GM15510 (cell line): ENCODE measurements around the gene GALM.

Source experiments
- POLR2A ChIP-seq: IDR thresholded peaks from 3 replicates; pipeline ENCODE4 v1.6.1; 2011; ENCODE audit warnings: borderline replicate concordance; ENCODE audit not compliant: insufficient read length; ENCODE audit errors: extremely low read depth

GALM gene

DNA sequence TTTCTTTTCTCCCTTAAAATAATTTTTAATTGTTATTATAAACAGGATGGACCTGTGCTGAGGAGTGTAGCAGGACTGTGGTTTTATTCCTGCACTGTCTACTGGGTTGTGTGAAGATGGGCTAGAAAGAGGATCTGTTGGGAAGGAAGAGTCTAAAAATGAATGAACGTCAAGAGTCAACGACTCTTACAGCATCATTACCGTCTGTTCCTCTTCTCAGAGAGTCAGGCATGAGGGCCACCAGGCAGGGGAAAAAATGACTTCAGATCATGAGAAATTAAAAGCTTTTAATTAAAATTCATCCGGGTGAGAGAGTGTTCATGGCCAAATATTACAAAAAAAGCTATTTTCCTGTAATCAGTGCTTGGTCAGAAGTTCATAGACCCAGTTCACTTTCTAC, 52.7 kb downstream of the GALM start:
- no peak for TF ChIP-seq POLR2A

DNA sequence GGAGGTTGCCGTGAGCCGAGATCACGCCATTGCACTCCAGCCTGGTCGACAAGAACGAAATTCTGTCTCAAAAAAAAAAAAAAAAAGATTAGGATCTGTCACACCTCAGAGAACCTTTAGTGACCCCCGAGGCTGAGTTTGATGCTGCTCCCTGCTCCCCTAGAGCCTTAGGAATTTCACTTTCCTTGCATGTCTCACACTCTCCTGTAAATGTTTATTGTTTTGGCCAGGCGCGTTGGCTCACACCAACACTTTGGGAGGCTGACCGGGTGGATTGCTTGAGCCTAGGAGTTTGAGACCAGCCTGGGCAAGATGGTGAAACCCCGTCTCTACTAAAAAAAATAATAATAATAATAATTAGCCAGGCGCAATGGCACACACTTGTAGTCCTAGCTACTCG, 53.8 kb downstream of the GALM start:
- no peak for TF ChIP-seq POLR2A

DNA sequence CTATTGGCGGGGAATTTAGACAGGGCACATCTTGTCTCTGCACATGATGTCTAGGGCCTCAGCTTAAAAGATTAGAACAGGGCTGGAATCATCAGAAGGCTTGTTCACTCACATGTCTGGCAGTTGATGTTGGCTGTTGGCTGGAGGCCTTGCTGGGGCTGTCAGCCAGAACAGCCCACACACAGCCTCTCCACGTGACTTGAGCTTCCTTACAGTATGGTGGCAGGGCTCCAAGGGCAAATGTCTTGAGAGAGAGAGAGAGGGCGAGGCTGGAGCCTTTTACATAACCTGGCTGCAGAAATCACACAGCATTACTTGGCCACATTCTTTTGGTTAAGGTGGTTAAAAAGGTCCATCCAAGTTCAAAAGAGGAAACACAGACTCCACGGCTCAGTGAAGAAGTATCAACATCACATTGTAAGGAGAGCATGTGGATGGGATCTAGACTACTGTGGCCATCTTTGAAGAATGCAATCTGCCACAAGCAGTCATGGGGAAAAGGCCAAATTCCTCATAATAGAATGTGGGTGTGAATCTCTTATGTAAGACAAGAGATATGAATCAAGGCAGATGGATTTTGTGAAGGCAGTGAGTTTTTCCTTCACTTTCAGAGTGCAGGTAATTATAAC, 54.8 kb downstream of the GALM start:
- TF ChIP-seq POLR2A = no peak

DNA sequence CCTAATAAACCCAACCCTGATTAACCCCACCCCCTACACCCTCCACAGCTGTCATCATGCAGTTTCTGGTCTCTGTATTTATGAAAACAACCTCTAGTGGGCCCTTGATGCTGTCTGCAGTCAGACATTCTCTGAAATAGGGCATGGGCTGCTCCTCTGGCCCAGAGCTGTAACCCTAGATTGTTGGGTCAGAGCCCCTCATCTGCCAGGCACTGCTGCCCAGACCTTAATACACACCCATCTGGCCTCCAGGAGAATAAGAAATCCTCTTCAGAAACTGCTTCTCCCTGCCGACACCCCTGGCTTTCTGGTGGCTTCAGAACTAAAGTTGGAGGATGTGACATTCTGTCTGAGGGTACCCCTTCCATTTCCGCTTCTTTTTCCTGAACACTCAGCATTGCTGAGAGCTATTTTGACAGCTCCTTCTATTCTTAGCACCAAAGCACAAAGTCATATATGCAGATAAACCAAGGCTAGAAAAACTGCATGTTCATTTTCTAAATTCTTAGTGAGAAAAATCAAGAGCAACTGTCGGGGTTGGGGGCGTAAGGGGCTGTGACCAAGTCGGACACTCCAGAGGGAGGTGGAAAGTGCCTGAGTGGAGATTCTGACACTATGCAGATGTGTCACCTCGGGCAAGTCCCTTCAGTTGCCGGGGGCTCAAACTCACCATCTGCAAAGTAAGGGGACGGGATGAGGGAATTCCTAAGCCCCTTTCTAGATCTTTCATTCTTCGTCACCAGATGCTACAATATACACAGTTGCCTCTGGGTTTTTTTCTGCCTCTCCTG, 56.6 kb downstream of the GALM start:
- no peak for TF ChIP-seq POLR2A

DNA sequence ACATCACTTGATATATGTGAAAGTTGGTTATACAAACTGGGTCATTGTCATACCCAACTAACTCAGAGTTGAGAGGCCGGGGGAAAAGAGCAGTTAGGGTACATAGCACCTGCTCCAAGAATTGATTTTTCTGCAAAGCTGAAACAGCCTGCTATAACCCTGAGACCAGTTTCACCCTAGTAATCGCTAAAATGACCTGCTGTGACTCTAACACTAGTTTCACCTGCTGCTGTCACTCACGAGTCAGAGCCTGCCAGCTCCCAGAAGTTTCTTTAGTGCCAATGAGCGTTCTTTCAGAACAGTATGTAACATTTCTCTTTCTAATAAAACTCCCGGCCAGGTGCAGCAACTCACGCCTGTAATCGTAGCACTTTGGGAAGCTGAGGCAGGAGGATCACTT, 57.3 kb downstream of the GALM start:
- no peak for TF ChIP-seq POLR2A

DNA sequence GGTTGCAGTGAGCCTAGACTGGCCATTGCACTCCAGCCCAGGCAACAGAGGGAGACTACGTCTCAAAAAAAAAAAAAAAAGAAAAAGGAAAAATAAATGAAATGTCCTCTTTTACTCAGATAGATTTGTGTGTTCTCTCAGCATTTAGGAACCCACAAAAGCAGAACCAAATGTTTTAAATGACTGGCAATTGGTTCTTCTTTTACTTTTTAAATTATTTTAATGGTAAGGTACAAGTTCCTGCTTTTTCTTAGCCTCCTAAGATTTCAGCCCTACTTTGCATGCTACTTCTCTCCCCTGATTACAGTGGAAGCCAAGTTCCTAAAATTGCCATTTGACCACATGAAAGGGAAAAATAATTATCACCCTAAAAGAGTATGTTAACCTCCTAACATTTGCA, 61.7 kb downstream of the GALM start:
- TF ChIP-seq POLR2A = no peak

DNA sequence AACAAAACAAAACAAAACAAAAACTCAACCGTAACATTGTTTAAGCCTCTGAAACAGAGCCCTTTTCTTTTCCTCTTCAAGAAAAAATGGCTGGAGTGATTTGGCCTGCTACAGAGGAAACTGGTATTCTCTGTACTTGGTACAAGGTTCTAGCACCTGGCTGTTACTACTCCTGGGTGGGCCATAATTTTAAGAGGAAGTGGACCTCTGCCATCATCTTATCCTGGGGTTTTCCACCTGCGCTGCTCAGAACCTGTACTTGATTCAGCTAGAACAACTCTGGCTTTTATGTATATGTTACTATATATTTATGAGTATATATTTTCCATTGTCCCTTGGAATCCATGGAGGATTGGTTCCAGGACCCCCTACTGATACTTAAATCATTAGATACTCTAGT, 62.8 kb downstream of the GALM start:
- no peak for TF ChIP-seq POLR2A

DNA sequence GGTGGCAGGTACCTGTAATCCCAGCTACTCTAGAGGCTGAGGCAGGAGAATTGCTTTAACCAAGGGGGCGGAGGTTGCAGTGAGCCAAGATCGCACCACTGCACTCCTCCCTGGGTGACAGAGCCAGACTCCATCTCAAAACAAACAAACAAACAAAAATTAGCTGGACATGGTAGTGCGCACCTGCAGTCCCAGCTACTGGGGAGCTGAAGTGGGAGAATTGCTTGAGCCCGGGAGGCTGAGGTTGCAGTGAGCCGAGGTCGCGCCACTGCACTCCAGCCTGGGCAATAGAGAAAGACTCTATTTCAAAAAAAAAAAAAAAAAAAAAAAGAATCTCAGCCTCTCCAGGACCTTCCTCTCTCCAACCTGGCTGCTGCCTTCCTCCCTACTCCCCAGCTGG, 65.2 kb downstream of the GALM start:
- TF ChIP-seq POLR2A = no peak

DNA sequence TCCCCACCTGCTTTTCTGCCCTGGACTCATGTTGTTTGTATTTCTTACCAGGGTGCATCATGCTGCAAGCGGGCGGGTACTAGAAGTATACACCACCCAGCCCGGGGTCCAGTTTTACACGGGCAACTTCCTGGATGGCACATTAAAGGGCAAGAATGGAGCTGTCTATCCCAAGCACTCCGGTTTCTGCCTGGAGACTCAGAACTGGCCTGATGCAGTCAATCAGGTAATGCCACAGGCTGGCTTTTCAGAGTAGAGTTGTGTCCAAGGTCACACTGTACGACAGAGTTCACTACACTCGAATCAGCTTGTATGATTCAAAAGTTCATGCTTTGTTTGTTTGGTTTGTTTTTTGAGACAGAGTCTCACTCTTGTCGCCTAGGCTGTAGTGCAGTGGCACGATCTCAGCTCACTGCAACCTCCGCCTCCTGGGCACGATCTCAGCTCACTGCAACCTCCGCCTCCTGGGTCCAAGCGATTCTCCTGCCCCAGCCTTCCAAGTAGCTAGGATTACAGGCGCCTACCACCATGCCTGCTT, 65.8 kb downstream of the GALM start:
- no peak for TF ChIP-seq POLR2A

DNA sequence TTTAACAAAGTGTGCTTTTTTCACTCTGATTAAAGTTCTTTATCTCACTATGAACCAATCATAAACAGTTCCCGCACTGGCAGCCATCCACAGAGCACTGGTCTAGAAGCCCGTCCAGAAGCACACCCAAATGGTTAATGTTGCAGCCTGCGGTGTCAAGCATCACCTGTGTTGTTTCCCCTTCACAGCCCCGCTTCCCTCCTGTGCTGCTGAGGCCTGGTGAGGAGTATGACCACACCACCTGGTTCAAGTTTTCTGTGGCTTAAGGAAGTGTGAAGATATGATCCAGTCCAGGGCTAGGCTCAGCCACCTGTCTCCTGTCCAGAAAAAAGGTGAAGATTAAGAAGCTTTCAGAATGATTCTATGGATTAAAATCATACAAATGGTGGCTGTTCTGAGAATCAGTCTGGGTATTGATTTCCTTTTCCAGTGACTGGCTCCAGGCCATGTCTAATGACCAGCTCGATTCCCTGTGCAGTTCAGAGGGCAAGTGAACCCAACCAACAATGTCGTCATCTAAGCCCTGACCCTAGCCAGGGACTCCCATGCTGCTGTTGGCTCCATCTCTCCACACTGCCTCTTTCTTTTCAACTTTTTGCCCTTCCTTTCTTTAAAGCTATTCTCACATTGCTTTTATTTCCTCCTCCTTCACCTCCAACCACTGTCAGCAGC, 67.5 kb downstream of the GALM start:
- TF ChIP-seq POLR2A = no peak

DNA sequence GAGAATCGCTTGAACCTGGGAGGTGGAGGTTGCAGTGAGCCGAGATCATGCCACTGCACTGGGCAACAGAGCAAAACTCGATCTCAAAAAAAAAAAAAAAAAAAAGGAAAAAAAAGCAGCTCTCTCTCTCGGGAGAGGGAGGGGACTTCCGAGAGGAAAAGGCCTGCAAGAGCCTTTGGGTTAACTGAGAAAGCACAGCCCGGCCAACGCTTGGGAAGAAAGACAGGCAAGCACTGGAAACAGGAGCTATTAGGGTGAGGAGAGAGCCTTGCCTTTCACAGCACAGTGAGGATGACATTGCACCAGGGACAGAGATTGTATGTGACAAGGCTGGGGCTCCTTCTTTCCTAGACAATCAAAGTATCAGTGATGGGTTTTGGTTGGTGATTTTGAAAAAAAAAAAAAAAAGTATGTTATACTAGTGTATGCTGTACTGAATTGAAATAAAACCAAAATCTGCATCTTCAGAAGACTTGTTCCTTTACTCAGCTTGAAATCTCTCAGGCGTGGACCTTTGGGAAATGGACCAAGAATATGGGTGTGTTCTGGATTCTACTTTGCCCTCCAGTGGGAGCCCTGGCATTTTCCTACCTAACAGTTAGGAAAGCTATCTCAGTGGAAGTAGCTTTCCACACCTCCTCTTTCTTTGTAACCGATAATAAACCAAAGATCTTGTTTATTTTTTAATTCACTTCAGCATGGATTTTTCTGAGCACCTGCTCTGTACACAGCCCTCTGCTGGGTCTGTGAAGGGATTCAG, 68.6 kb downstream of the GALM start:
- TF ChIP-seq POLR2A = no peak

DNA sequence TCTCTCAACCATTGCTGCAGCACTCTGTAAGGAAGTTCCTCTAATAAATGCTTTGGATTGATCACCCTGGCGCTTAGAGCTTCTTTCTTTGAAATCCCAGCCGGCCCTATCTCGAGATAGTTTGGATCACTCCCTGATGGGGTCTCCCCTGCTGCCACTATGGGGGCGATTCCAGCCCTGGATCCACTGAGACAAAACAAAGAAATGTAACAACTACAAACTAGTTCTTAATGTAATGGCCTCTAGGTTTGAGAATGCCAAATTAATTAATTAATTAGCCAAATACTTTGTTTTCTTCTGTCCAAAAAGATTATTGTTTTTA, 70.0 kb downstream of the GALM start:
- TF ChIP-seq POLR2A = no peak

DNA sequence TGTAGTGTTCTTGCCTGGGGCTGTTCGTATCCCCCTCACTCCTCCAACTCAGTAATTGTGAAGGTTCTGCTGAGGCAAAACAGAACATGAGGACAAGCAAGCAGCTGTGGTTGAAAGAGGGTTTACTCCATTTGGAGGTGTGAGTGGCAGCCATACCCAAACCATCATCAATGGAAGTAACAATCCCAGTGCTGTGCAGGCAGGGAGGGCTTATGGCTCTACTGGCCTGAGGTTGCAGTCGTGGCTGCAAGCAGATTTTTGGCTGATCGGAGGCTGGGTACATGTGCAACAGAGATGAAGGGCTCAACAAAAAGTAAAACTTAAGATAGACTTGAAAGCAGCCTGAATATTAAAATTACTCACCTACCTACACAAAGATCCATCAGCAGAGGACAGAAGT, 72.0 kb downstream of the GALM start:
- TF ChIP-seq POLR2A = no peak

DNA sequence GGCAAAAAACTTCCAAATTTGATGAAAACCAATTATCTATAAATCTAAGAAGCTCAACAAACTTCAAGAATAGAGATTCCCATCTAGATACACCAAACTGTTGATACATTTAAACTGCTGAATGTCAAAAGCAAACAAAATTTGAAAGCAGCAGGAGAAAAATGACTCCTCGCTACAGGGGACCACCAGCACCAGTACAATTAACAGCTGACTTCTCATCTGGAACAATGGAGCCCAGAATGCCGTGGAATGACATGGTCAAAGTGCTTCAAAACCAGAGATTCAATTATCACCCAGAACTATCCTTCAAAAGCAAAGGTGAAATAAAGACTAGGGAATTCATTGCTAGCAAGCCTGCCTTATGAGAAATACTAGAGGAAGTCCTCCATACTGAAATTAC, 73.6 kb downstream of the GALM start:
- no peak for TF ChIP-seq POLR2A

DNA sequence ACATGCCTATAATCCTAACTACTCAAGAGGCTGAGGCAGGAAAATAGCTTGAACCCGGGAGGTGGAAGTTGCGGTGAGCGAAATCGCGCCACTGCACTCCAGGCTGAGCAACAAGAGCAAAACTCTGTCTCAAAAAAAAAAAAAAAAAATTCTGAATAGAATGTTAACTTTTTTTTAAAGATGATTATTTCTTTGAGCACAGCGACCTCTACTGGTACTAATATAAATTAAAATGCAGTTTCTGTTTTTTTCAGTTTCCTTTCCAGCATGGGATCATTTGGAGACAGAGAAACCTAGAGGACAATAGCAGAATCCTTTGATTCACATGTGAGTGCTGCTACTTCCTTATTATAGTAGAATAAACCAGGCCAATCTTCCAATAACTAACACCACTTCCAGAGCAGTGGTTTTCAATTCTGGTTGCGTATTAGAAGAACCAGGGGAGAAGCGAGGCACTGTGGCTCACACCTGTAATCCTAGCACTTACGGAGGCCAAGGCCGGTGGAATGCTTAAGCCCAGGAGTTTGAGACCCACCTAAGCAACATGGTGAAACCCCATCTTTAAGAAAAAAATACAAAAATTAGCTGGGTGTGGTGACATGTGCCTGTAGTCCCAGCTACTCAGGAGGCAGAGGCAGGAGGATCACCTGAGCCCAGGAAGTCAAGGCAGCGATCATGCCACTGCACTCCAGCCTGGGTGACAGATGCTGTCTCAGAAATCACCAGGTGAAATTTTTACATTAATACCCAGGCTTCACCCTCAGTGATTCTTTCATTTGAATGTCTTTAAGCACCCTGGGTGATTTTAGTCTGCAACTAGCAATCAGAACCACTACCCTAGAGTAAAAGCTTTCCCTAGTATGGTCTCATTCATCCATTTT, 75.2 kb downstream of the GALM start:
- TF ChIP-seq POLR2A = no peak
